ENCODE results near the gene MACROH2A2. TPM values are rescaled to one million over a fixed set of nuclear protein-coding genes. Genes with fewer than 3 reads are reported as not detected.
A peak's percentile ranks its signal among the peaks of the same experiment; 100 is the strongest.

Gene MACROH2A2
- total and polyA plus RNA-seq, 8 donors = 6.7 to 19.3 (median 9.8) TPM

GRCh38 chr10:70032667-70033289, 19.9 kb upstream of the MACROH2A2 start:
- WGBS, 5 donors = 61 to 78% (median 69%) methylated on average over 5 of the region's 5 CpGs
- intact Hi-C loops (cut with DNase I; ENCODE audit: low total_unique reads) = no loop called here
- no peaks in the 10 kb centered on the region for H3K27me3 ChIP-seq

GRCh38 chr10:70034232-70034631, 18.4 kb upstream of the MACROH2A2 start:
- H3K27ac ChIP-seq = no peak overlapping the region
- H3K36me3 ChIP-seq = no peaks in the 10 kb centered on the region
- TF ChIP-seq POLR2AphosphoS5 (IDR thresholded peaks at IDR 0.05) (no peak), POLR2A (IDR thresholded peaks at IDR 0.05) (no peak), EP300 (IDR thresholded peaks at IDR 0.05) (no peak)
- TF ChIP-seq, protein P1, sequence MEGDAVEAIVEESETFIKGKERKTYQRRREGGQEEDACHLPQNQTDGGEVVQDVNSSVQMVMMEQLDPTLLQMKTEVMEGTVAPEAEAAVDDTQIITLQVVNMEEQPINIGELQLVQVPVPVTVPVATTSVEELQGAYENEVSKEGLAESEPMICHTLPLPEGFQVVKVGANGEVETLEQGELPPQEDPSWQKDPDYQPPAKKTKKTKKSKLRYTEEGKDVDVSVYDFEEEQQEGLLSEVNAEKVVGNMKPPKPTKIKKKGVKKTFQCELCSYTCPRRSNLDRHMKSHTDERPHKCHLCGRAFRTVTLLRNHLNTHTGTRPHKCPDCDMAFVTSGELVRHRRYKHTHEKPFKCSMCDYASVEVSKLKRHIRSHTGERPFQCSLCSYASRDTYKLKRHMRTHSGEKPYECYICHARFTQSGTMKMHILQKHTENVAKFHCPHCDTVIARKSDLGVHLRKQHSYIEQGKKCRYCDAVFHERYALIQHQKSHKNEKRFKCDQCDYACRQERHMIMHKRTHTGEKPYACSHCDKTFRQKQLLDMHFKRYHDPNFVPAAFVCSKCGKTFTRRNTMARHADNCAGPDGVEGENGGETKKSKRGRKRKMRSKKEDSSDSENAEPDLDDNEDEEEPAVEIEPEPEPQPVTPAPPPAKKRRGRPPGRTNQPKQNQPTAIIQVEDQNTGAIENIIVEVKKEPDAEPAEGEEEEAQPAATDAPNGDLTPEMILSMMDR (IDR thresholded peaks at IDR 0.05) = no peak
- H3K4me3 ChIP-seq = no peak overlapping the region
- DNase-seq = peak in 1 of 2 donors; percentile 34
- H3K27me3 ChIP-seq = no peaks in the 10 kb centered on the region
- H3K9me3 ChIP-seq = peaks cover 0 to 24% (median 17%) of the 10 kb centered on the region in 4 donors
- WGBS, 5 donors = 6 to 14% (median 8%) methylated on average over 4 of the region's 4 CpGs
- intact Hi-C loops (cut with DNase I; ENCODE audit: low total_unique reads) = no loop called here
- H3K4me1 ChIP-seq = no peaks in the 10 kb centered on the region

More at GRCh38 chr10:70032667-70033289, 19.9 kb upstream of the MACROH2A2 start:
- TF ChIP-seq POLR2A (IDR thresholded peaks at IDR 0.05) (no peak), POLR2AphosphoS5 (IDR thresholded peaks at IDR 0.05) (no peak), EP300 (IDR thresholded peaks at IDR 0.05) (no peak)
- TF ChIP-seq, protein P1 (IDR thresholded peaks at IDR 0.05) = no peak
- Histone ChIP-seq H3K4me3 (no peak overlapping the region), H3K9me3 (peaks cover 0 to 21% (median 17%) of the 10 kb centered on the region in 4 donors), H3K27ac (no peak overlapping the region), H3K36me3 (no peaks in the 10 kb centered on the region), H3K4me1 (no peaks in the 10 kb centered on the region)
- DNase-seq = no peak

GRCh38 chr10:70035531-70035930, 17.1 kb upstream of the MACROH2A2 start:
- no peaks in the 10 kb centered on the region for H3K4me1 ChIP-seq
- TF ChIP-seq POLR2AphosphoS5 (IDR thresholded peaks at IDR 0.05) = no peak
- TF ChIP-seq POLR2A (IDR thresholded peaks at IDR 0.05) = no peak
- TF ChIP-seq, protein P1 (IDR thresholded peaks at IDR 0.05) = no peak
- no peak for TF ChIP-seq EP300 (IDR thresholded peaks at IDR 0.05)
- WGBS, 5 donors = 30 to 69% (median 50%) methylated on average over 1 of the region's 1 CpG
- no peak overlapping the region for H3K27ac ChIP-seq
- H3K4me3 ChIP-seq = no peak overlapping the region
- no peaks in the 10 kb centered on the region for H3K36me3 ChIP-seq
- no peak for DNase-seq
- no peaks in the 10 kb centered on the region for H3K27me3 ChIP-seq
- peaks cover 0 to 23% (median 11%) of the 10 kb centered on the region in 4 donors for H3K9me3 ChIP-seq
- intact Hi-C loops (cut with DNase I; ENCODE audit: low total_unique reads) = no loop called here

GRCh38 chr10:70038923-70039322, 13.7 kb upstream of the MACROH2A2 start:
- Histone ChIP-seq H3K4me1 (no peaks in the 10 kb centered on the region), H3K27me3 (peaks cover 0 to 5% (median 0%) of the 10 kb centered on the region in 3 donors), H3K36me3 (no peaks in the 10 kb centered on the region), H3K4me3 (no peak overlapping the region), H3K9me3 (peaks cover 0 to 19% (median 3%) of the 10 kb centered on the region in 4 donors), H3K27ac (no peak overlapping the region)
- no peak for TF ChIP-seq POLR2A (IDR thresholded peaks at IDR 0.05)
- no peak for TF ChIP-seq POLR2AphosphoS5 (IDR thresholded peaks at IDR 0.05)
- TF ChIP-seq, protein P1 (IDR thresholded peaks at IDR 0.05) = no peak
- no peak for TF ChIP-seq EP300 (IDR thresholded peaks at IDR 0.05)
- intact Hi-C loops (cut with DNase I; ENCODE audit: low total_unique reads) = no loop called here
- DNase-seq = no peak
